ENCODE measurements around the gene CACNB3.
"Not testable (repeated sequence)": the region's sequence is repeated elsewhere in the genome, so short reads cannot be mapped to it uniquely, and the experiment has no call there.

The CACNB3 gene

GRCh38 chr12:48819986-48820725, 1.9 kb downstream of the CACNB3 start:
- no peak for DNase-seq

GRCh38 chr12:48822139-48822538, 3.8 kb downstream of the CACNB3 start:
- no peak for DNase-seq

DNA sequence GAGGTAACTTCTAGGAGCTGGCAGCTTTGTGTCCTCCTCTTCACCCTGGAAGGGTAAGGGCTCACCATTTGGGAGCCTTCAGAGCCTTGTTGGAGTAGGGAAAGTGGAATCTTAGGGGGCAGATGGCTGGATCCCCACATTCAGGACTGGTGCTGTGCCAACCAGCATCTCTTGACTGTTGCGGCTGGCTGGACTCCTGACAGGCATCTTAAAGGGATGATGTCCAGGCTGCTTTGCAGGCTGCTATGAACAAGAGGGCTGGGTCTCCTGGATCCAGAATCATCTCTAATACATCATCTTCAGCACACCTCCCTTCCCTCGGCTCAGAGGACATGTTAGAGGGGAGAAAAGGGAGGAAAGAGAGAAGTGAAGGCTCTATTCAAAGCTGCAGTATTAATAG, 4.4 kb downstream of the CACNB3 start:
- DNase-seq, result no peak

GRCh38 chr12:48823281-48823680, 5.0 kb downstream of the CACNB3 start:
- DNase-seq, result no peak

DNA sequence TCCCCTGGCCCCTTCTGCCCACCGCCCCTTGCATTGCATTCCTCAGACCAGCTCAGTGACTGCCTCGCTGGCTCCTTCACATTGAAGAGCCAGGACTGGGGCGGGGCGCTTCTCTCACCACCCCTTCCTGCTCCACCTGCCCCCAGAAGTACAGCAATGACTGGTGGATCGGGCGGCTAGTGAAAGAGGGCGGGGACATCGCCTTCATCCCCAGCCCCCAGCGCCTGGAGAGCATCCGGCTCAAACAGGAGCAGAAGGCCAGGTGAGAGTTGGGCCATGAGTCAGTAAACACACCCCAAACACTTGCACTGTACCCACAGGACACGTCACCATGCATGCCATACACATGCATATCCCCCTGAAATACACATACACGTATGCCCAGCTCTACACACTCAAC, 5.8 kb downstream of the CACNB3 start:
- DNase-seq, result no peak

DNA sequence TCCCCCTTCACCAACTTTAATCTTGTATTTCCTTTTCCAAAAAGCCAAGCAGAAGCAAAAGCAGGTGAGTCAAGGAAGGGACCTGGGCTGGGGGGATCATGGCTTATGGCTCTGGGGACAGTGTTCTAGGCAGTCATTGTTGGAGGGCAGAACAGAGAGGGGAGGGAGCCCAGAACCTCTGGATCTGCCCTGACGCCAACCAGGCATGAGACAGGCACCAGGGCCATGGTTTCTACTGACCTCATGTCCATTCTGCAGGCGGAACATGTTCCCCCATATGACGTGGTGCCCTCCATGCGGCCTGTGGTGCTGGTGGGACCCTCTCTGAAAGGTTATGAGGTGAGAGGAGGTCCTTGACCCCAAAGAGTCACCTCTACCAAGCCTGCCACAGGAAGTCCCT, 6.6 kb downstream of the CACNB3 start:
- DNase-seq, result no peak

- DNase-seq, result no peak
These were observed 8.0 kb downstream of the CACNB3 start for GRCh38 chr12:48826209-48826855.

- no peak for DNase-seq
These were observed 8.7 kb downstream of the CACNB3 start for GRCh38 chr12:48827026-48827425.

DNA sequence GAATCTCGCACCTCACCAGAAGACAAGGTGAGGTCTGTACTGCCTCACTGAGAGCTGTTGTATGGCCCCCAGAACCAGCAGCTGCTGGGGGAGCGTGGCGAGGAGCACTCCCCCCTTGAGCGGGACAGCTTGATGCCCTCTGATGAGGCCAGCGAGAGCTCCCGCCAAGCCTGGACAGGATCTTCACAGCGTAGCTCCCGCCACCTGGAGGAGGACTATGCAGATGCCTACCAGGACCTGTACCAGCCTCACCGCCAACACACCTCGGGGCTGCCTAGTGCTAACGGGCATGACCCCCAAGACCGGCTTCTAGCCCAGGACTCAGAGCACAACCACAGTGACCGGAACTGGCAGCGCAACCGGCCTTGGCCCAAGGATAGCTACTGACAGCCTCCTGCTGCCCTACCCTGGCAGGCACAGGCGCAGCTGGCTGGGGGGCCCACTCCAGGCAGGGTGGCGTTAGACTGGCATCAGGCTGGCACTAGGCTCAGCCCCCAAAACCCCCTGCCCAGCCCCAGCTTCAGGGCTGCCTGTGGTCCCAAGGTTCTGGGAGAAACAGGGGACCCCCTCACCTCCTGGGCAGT, 9.3 kb downstream of the CACNB3 start:
- DNase-seq, result no peak

DNA sequence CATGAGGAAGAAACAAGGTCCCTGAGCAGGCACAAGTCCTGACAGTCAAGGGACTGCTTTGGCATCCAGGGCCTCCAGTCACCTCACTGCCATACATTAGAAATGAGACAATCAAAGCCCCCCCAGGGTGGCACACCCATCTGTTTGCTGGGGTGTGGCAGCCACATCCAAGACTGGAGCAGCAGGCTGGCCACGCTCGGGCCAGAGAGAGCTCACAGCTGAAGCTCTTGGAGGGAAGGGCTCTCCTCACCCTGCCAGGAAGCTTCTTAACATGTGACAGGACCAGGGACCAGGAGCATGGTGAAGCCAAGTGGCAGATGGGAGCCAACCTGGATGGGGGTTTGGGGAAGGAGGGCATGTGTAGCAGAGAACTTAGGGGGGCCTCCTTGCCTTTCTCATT, 10.0 kb downstream of the CACNB3 start:
- no peak for DNase-seq

GRCh38 chr12:48828841-48829575, 10.7 kb downstream of the CACNB3 start:
- no peak for DNase-seq

DNA sequence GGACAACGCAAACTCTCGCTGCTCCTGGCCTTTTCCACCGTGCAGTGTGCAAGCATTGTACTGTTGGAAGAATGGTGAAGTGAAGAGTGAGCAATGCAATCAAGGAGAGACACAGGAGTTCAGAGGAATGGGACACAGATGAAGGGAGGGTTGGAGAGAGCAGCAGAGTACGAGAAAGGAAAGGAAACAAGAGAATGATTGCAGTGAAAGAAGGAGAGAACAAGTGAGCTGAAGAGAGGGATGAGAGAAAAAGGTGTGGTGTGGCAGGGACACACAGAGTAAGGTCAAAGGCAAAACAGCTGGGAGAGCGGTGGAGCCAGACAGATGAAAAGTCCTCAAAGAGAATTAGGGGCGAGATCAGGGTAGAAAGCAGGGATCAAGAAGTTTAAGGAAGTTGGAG, 13.0 kb downstream of the CACNB3 start:
- no peak for DNase-seq

DNA sequence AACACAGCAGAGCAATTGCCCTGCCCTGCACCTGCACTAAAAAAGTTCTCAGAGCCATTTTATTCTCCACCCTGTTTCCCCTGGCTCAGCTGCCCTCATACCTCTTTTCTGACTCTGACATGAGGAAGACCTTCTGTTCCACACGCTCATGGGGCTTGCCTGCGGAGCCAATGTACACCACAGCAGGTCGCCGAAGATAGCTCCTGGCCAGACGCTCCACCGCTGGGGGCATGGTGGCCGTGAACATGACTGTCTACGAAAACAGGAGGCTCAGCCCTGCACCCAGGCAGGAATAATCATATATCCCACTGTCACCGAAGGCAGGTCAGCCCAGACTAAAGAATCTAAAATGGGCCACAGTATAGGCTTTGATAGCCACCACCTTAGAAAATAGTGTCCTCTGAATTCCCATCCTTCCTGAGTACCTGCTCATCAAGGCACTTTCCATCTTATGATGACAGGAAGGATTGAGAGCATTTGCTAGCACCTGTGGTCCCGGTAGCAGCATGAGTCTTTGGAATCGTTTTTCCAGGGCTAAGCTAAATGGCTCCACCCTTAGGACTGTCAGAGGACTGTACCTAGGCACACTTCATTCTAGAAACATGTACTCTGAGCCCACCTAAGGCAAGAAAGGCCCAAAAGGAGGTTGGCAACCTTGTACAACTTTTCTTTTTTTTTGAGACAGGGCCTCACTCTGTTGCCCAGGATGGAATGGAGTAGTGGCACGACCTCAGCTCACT, 14.2 kb downstream of the CACNB3 start:
- no peak for DNase-seq

- DNase-seq, result no peak
These were observed 19.8 kb downstream of the CACNB3 start for GRCh38 chr12:48838048-48838447.

DNA sequence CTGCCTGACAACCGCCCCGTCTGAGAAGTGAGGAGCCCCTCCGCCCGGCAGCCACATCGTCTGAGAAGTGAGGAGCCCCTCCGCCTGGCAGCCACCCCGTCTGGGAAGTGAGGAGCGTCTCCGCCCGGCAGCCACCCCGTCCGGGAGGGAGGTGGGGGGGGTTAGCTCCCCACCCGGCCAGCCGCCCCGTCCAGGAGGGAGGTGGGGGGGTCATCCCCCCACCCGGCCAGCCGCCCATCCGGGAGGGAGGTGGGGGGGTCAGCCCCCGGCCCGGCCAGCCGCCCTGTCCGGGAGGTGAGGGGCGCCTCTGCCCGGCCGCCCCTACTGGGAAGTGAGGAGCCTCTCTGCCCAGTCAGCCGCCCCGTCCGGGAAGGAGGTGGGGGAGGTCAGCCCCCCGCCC, 23.7 kb downstream of the CACNB3 start:
- DNase-seq, result not testable (repeated sequence)

DNA sequence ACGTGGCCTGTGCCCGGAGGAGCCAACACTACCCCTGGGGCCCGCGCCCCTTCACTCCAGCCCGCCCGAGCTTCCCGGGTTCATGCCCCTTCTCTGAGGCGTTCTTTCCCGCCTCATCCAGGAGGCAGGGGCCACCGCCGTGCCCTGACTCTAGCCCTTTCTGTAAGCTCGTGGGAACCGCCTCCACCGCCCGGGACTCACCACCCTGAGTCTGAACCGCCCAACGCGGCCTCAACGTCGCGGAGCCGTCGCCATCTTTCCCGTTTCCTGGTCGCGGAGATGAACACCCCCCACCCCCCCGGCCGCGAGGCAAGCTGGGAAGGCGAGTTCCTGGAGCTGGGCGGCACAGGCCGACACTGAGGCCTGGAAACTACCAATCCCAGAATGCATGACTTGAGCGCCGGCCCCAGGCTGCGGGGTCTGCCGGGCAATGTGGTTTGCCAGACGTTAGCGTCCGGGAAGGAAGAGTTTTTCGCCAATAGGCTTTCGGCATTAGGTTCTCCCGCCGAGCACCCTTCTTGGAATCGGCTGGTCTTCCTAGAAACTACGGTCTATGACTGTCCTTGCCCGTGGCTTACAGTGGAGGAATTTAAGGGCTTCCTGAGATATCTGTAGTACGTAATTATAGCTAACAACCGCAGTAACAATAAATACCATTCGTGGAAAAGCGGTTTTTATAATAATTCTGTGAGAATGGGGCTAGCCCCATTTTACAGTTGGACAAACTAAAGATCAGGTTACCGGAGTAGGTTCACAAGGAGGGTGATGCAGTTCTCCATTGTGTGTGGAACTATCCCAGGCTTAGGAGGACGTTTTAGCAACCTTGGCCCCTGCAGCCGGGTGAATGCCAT, 33.8 kb downstream of the CACNB3 start, which contains the start of gene DDX23:
DDX23 (minus strand) TSS at position 281 of the 851 bp plus-strand sequence. CDS start 6,381 bp downstream, outside the sequence.
- peak; percentile 86 for DNase-seq

- DNase-seq, result peak; percentile 92
These were observed 34.7 kb downstream of the CACNB3 start for GRCh38 chr12:48852734-48853688.

DNA sequence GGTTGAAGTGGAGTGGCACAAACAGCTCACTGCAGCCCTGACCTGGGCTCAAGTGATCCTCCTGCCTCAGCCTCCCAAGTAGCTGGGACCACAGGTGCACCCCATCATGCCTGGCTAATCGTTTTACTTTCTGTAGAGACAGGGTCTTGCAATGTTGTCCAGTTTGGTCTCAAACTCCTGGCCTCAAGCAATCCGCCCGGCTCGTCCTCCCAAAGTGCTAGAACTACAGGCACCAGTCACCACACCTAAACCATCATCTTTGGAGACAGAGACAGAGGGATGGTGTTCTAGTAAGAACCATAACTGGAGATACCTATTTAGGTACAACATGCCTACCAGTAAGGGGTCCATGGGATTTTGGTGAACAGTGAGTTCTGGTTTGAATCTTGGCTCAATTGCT, 36.2 kb downstream of the CACNB3 start:
- no peak for DNase-seq

- DNase-seq, result not testable (repeated sequence)
These were observed 36.6 kb downstream of the CACNB3 start for GRCh38 chr12:48854932-48855331.

DNA sequence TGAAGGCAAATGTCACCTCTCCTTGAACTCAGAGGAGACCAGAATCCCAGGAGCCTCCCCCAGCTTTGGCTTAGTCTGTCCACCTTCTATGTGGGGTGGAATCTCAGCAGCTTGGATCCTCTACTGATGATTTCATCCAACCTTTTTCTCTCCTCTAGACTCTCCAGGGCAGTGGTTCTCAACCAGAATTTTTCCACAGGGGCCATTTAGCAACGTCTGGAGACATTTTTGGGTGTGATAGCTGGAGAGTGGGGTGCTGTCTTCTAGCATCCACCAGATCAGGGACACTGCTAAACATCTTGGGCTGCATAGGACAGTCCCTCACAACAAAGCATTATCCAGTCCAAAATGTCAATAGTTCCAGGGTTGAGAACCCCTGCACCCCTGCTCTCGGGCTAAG, 38.1 kb downstream of the CACNB3 start:
- no peak for DNase-seq
